ENCODE results near the gene SLC39A6. TPM values are rescaled to one million over a fixed set of nuclear protein-coding genes. Genes with fewer than 3 reads are reported as not detected.

Gene SLC39A6
- total RNA-seq, 1 donor from 2014 or later = 81.3 TPM

- no peaks in the 10 kb centered on the region for H4K20me1 ChIP-seq (ENCODE audit: insufficient read depth, low read length)
- Mint-ChIP-seq H3K36me3 (ENCODE audit: low read depth, unreplicated experiment) (no peaks in the 10 kb centered on the region), H3K4me1 (ENCODE audit: low read depth, unreplicated experiment) (no peaks in the 10 kb centered on the region), H3K27ac (ENCODE audit: unreplicated experiment) (no peak overlapping the region), H3K9me3 (ENCODE audit: unreplicated experiment) (no peaks in the 10 kb centered on the region), H3K4me3 (ENCODE audit: unreplicated experiment) (no peak overlapping the region), H3K27me3 (ENCODE audit: low read depth, unreplicated experiment) (peaks cover 2% of the 10 kb centered on the region)
- H3K9me3 ChIP-seq (ENCODE audit: insufficient read depth, low read depth, low read length) = peaks cover 2% of the 10 kb centered on the region
- H2AFZ ChIP-seq (ENCODE audit: low read depth, low read length) = no peak overlapping the region
- H3K27ac ChIP-seq (ENCODE audit: low read depth, low read length) = no peak overlapping the region
- H3K27me3 ChIP-seq (ENCODE audit: insufficient read depth, low read length) = peaks cover 2% of the 10 kb centered on the region
- no peaks in the 10 kb centered on the region for H3K79me2 ChIP-seq (ENCODE audit: insufficient read depth, low read length)
- no peaks in the 10 kb centered on the region for H3K36me3 ChIP-seq (ENCODE audit: insufficient read depth, low read length)
- no peak overlapping the region for H3K4me2 ChIP-seq (ENCODE audit: low read length)
- H3K4me1 ChIP-seq (ENCODE audit: insufficient read depth, low read length) = no peaks in the 10 kb centered on the region
- no peak for TF ChIP-seq CTCF (IDR thresholded peaks at IDR 0.05; ENCODE audit: insufficient read depth, low read depth, low read length)
- TF ChIP-seq EZH2 (IDR thresholded peaks at IDR 0.05; ENCODE audit: insufficient read depth, low read length) = no peak
- FAIRE-seq (no peak), DNase-seq (ENCODE audit: low read depth) (no peak)
- H3K4me3 ChIP-seq (ENCODE audit: insufficient read depth, low read depth, low read length) = no peak overlapping the region
- H3K9ac ChIP-seq (ENCODE audit: low read length) = no peak overlapping the region
These were observed 32.2 kb downstream of the SLC39A6 start for GRCh38 chr18:36096955-36097354.

- peak; percentile 68 for FAIRE-seq
- H3K4me1 Mint-ChIP-seq (ENCODE audit: low read depth, unreplicated experiment) = no peaks in the 10 kb centered on the region
These were observed 33.1 kb downstream of the SLC39A6 start for GRCh38 chr18:36095936-36096519.

More at GRCh38 chr18:36095936-36096519, 33.1 kb downstream of the SLC39A6 start:
- TF ChIP-seq CTCF (IDR thresholded peaks at IDR 0.05; ENCODE audit: insufficient read depth, low read depth, low read length) = peak; percentile 43
- no peak for TF ChIP-seq EZH2 (IDR thresholded peaks at IDR 0.05; ENCODE audit: insufficient read depth, low read length)
- Histone ChIP-seq H3K27me3 (ENCODE audit: insufficient read depth, low read length) (peaks cover 2% of the 10 kb centered on the region), H3K79me2 (ENCODE audit: insufficient read depth, low read length) (no peaks in the 10 kb centered on the region), H3K4me3 (ENCODE audit: insufficient read depth, low read depth, low read length) (no peak overlapping the region), H3K27ac (ENCODE audit: low read depth, low read length) (no peak overlapping the region), H3K36me3 (ENCODE audit: insufficient read depth, low read length) (no peaks in the 10 kb centered on the region), H3K9ac (ENCODE audit: low read length) (no peak overlapping the region), H2AFZ (ENCODE audit: low read depth, low read length) (no peak overlapping the region), H3K9me3 (ENCODE audit: insufficient read depth, low read depth, low read length) (no peaks in the 10 kb centered on the region), H3K4me2 (ENCODE audit: low read length) (no peak overlapping the region), H3K4me1 (ENCODE audit: insufficient read depth, low read length) (no peaks in the 10 kb centered on the region), H4K20me1 (ENCODE audit: insufficient read depth, low read length) (no peaks in the 10 kb centered on the region)
- peak; percentile 56 for DNase-seq (ENCODE audit: low read depth)
- Mint-ChIP-seq H3K9me3 (ENCODE audit: unreplicated experiment) (no peaks in the 10 kb centered on the region), H3K36me3 (ENCODE audit: low read depth, unreplicated experiment) (no peaks in the 10 kb centered on the region), H3K27ac (ENCODE audit: unreplicated experiment) (no peak overlapping the region), H3K27me3 (ENCODE audit: low read depth, unreplicated experiment) (peaks cover 6% of the 10 kb centered on the region), H3K4me3 (ENCODE audit: unreplicated experiment) (no peak overlapping the region)

All from astrocyte (in vitro differentiated cells and primary cell).